CD14-positive monocyte (primary cell): ENCODE measurements around the gene SORBS2. TPM values are rescaled to one million over a fixed set of nuclear protein-coding genes. Genes with fewer than 3 reads are reported as not detected.
A peak's percentile ranks its signal among the peaks of the same experiment; 100 is the strongest.

Experiments used
- DNase-seq, 3 donors: peaks; one replicate each; pipeline ENCODE4 v3.0.0-alpha.2; 2011 to 2022
- H2AFZ ChIP-seq: 2 replicates; pipeline ENCODE4 v1.6.0; 2012; ENCODE audit warnings: mild to moderate bottlenecking, low read depth, low read length, inconsistent platforms; ENCODE audit not compliant: insufficient read depth, poor library complexity, severe bottlenecking
- H3K27ac ChIP-seq, 2 donors: 1 replicate in 1 of 2; 2 replicates in 1 of 2; pipeline ENCODE4 v1.5.1; 2012 to 2013; ENCODE audit warnings: low read length in 2 of 2, control low read depth in 1 of 2, inconsistent platforms in 1 of 2, low read depth in 1 of 2, mild to moderate bottlenecking in 1 of 2
- H3K27me3 ChIP-seq, 2 donors: one replicate each; pipeline versions ENCODE4 v1.6.0 to v1.6.1; 2011 to 2013; ENCODE audit warnings: low read length in 2 of 2; ENCODE audit not compliant: control insufficient read depth in 2 of 2, insufficient read depth in 2 of 2
- H3K36me3 ChIP-seq, 2 donors: replicated peaks in 1 of 2; 1 replicate in 1 of 2; 2 replicates in 1 of 2; pipeline versions ENCODE4 v1.5.1 to v1.6.1; 2012 to 2013; ENCODE audit warnings: low read length in 2 of 2, control low read depth in 1 of 2, inconsistent platforms in 1 of 2, mild to moderate bottlenecking in 1 of 2; ENCODE audit not compliant: insufficient read depth in 2 of 2, control insufficient read depth in 1 of 2
- H3K4me1 ChIP-seq, 2 donors: 1 replicate in 1 of 2; 2 replicates in 1 of 2; pipeline versions ENCODE4 v1.5.1 to v1.6.1; 2012 to 2013; ENCODE audit warnings: low read length in 2 of 2, control low read depth in 1 of 2, inconsistent platforms in 1 of 2, mild to moderate bottlenecking in 1 of 2, moderate library complexity in 1 of 2; ENCODE audit not compliant: insufficient read depth in 2 of 2, control insufficient read depth in 1 of 2
- H3K4me2 ChIP-seq: replicated peaks from 2 replicates; pipeline ENCODE3; 2012; ENCODE audit warnings: low read length, moderate library complexity, mild to moderate bottlenecking; ENCODE audit not compliant: poor library complexity, severe bottlenecking; ENCODE audit errors: extremely low read depth
- H3K4me3 ChIP-seq, 3 experiments: fragments of 200-600 bp in 1 of 3; sonication (generic) in 1 of 3; replicated peaks in 1 of 3; 1 replicate in 2 of 3; 2 replicates in 1 of 3; pipeline ENCODE4 v1.5.1; 2011 to 2013; ENCODE audit warnings: low read length in 3 of 3, mild to moderate bottlenecking in 3 of 3, control low read depth in 2 of 3, low read depth in 2 of 3, inconsistent platforms in 1 of 3, moderate library complexity in 1 of 3
- H3K79me2 ChIP-seq: 2 replicates; pipeline ENCODE4 v1.6.0; 2012; ENCODE audit warnings: mild to moderate bottlenecking, control low read depth, inconsistent platforms, low read length, moderate library complexity; ENCODE audit not compliant: insufficient read depth
- H3K9ac ChIP-seq: 2 replicates; pipeline ENCODE4 v1.6.0; 2017; ENCODE audit warnings: low read length, mild to moderate bottlenecking; ENCODE audit not compliant: insufficient read depth, poor library complexity, severe bottlenecking
- H3K9me3 ChIP-seq, 2 donors: replicated peaks in 1 of 2; 1 replicate in 1 of 2; 2 replicates in 1 of 2; pipeline versions ENCODE4 v1.5.1 to v1.6.1; 2012 to 2013; ENCODE audit warnings: low read length in 2 of 2, control low read depth in 1 of 2; ENCODE audit not compliant: control insufficient read depth in 1 of 2, insufficient read depth in 1 of 2
- H4K20me1 ChIP-seq: 2 replicates; pipeline ENCODE4 v1.6.0; 2012; ENCODE audit warnings: mild to moderate bottlenecking, low read length, control low read depth, moderate library complexity; ENCODE audit not compliant: insufficient read depth
- H3K27ac Mint-ChIP-seq, 7 donors: one replicate each; pipeline ENCODE4 v1.8.0; 2020; ENCODE audit warnings: mild to moderate bottlenecking in 7 of 7, mixed read lengths in 7 of 7, moderate library complexity in 6 of 7, inconsistent platforms in 2 of 7
- H3K27me3 Mint-ChIP-seq, 3 donors: one replicate each; pipeline ENCODE4 v1.8.0; 2021 to 2022; ENCODE audit warnings: low read depth in 3 of 3, mild to moderate bottlenecking in 3 of 3, mixed read lengths in 3 of 3, moderate library complexity in 3 of 3, inconsistent platforms in 1 of 3
- H3K36me3 Mint-ChIP-seq, 2 donors: one replicate each; pipeline ENCODE4 v1.8.0; 2020; ENCODE audit warnings: mixed read lengths in 2 of 2, inconsistent platforms in 1 of 2, mild to moderate bottlenecking in 1 of 2
- H3K4me1 Mint-ChIP-seq: one replicate; pipeline ENCODE4 v1.8.0; 2020; ENCODE audit warnings: mild to moderate bottlenecking, mixed read lengths
- H3K4me3 Mint-ChIP-seq, 2 donors: one replicate each; pipeline ENCODE4 v1.8.0; 2020; ENCODE audit warnings: mild to moderate bottlenecking in 2 of 2, mixed read lengths in 2 of 2, moderate library complexity in 1 of 2
- H3K9me3 Mint-ChIP-seq, 7 donors: one replicate each; pipeline ENCODE4 v1.8.0; 2020 to 2022; ENCODE audit warnings: mixed read lengths in 7 of 7, mild to moderate bottlenecking in 6 of 7, moderate library complexity in 6 of 7, inconsistent platforms in 2 of 7
- CTCF ChIP-seq: fragments of 200-600 bp; IDR thresholded peaks from one replicate; pipeline ENCODE4 v1.8.0; 2022; ENCODE audit warnings: antibody characterized with exemption, mild to moderate bottlenecking
- WGBS: methylation state at CpG from one replicate; pipeline ENCODE4 v1.1.5; 2013; ENCODE audit warnings: missing lambda C conversion rate; ENCODE audit not compliant: insufficient coverage; 5-methylcytosine and 5-hydroxymethylcytosine counted together
- intact Hi-C, 2 donors: fragments of 100-400 bp; cut with micrococcal nuclease; formaldehyde crosslinking; loops; one replicate each; pipeline versions ENCODE4 v1.15.0 to v1.15.1; 2023
- polyA plus RNA-seq, 3 donors: library from polyadenylated mRNA; depleted of rRNA in 1 of 3; unstranded in 2 of 3; stranded (reverse) in 1 of 3; fragments of 300-500 nt in 2 of 3; fragments of >200 nt in 1 of 3; fragmentation: Illumina TruSeq in 2 of 3; gene quantifications; 1 replicate in 2 of 3; 2 replicates in 1 of 3; pipeline ENCODE4 v1.2.3, GENCODE V29; 2012 to 2021

SORBS2 gene
- polyA plus RNA-seq, 3 donors, result not detected

- no peaks in the 10 kb centered on the region for H3K9me3 ChIP-seq
- DNase-seq, result no peak
- peaks cover 0 to 6% of the 10 kb centered on the region in 2 donors for H3K27me3 ChIP-seq
- no peak overlapping the region for H3K4me3 ChIP-seq
- peaks cover 31 to 35% of the 10 kb centered on the region in 2 donors for H3K4me1 ChIP-seq
- TF ChIP-seq CTCF, result no peak
- peaks cover 8 to 14% (median 10%) of the 10 kb centered on the region in 3 donors for H3K27me3 Mint-ChIP-seq
- no peak overlapping the region for H3K27ac ChIP-seq
- no peaks in the 10 kb centered on the region for H3K36me3 ChIP-seq
- intact Hi-C loops, result no loop called here
- H2AFZ ChIP-seq, result no peak overlapping the region
- peaks cover 35% of the 10 kb centered on the region for H3K4me1 Mint-ChIP-seq
- peaks cover 2 to 4% of the 10 kb centered on the region in 2 donors for H3K36me3 Mint-ChIP-seq
- H3K9ac ChIP-seq, result no peak overlapping the region
- H3K9me3 Mint-ChIP-seq, result peaks cover 0 to 9% (median 4%) of the 10 kb centered on the region in 7 donors
- peak overlapping the region in 1 of 7 donors; percentile 81 for H3K27ac Mint-ChIP-seq
- no peaks in the 10 kb centered on the region for H4K20me1 ChIP-seq
- H3K4me3 Mint-ChIP-seq, result no peak overlapping the region
- 98% methylated on average over 8 of the region's 9 CpGs for WGBS
- no peaks in the 10 kb centered on the region for H3K79me2 ChIP-seq
- H3K4me2 ChIP-seq, result no peak overlapping the region
Measured at GRCh38 chr4:185744946-185745345, 67.0 kb downstream of the SORBS2 start.

GRCh38 chr4:185744488-185744862 lies 67.5 kb downstream of the SORBS2 start:
- no peak overlapping the region for H3K4me2 ChIP-seq
- no peaks in the 10 kb centered on the region for H3K36me3 ChIP-seq
- H3K4me1 Mint-ChIP-seq, result peaks cover 38% of the 10 kb centered on the region
- H2AFZ ChIP-seq, result no peak overlapping the region
- H3K27ac ChIP-seq, result no peak overlapping the region
- no peak for TF ChIP-seq CTCF
- peak overlapping the region in 1 of 7 donors; percentile 81 for H3K27ac Mint-ChIP-seq
- no CpG with 5 or more reads among the region's 1 CpG for WGBS
- no peak overlapping the region for H3K4me3 Mint-ChIP-seq
- H4K20me1 ChIP-seq, result no peaks in the 10 kb centered on the region
- intact Hi-C loops, result no loop called here
- H3K4me3 ChIP-seq, result no peak overlapping the region
- H3K4me1 ChIP-seq, result peaks cover 34 to 37% of the 10 kb centered on the region in 2 donors
- no peak for DNase-seq
- H3K9me3 ChIP-seq, result no peaks in the 10 kb centered on the region
- H3K27me3 Mint-ChIP-seq, result peaks cover 6 to 14% (median 7%) of the 10 kb centered on the region in 3 donors
- H3K79me2 ChIP-seq, result no peaks in the 10 kb centered on the region
- peaks cover 0 to 9% (median 4%) of the 10 kb centered on the region in 7 donors for H3K9me3 Mint-ChIP-seq
- no peak overlapping the region for H3K9ac ChIP-seq
- peaks cover 2 to 4% of the 10 kb centered on the region in 2 donors for H3K36me3 Mint-ChIP-seq
- H3K27me3 ChIP-seq, result peaks cover 0 to 5% of the 10 kb centered on the region in 2 donors
